H1 (cell line): Measurements from ENCODE around the gene RNU6-1. TPM values are rescaled to one million over a fixed set of nuclear protein-coding genes. Genes with fewer than 3 reads are reported as not detected.

Source experiments
- BRCA1 ChIP-seq: IDR thresholded peaks from 2 replicates; pipeline ENCODE4 v1.6.1; 2012; ENCODE audit warnings: low read depth, low read length, improper control_type of control experiment
- CHD7 ChIP-seq: fragments of 300-600 bp; sonication (generic); IDR thresholded peaks from 2 replicates; pipeline ENCODE4 v1.7.1; 2012; ENCODE audit warnings: low read length, moderate library complexity, mild to moderate bottlenecking, inconsistent platforms; ENCODE audit not compliant: insufficient replicate concordance
- EZH2 ChIP-seq: fragments of 200-600 bp; sonication (generic); IDR thresholded peaks from 2 replicates; pipeline ENCODE4 v1.7.1; 2012; ENCODE audit warnings: low read depth, mild to moderate bottlenecking, moderate library complexity, low read length, inconsistent platforms; ENCODE audit not compliant: severe bottlenecking
- HDAC2 ChIP-seq, 2 experiments: fragments of 300-600 bp in 1 of 2; sonication (generic) in 1 of 2; IDR thresholded peaks; 2 replicates each; pipeline ENCODE4 v1.6.1; 2011 to 2012; ENCODE audit warnings: low read depth in 2 of 2, low read length in 2 of 2, mild to moderate bottlenecking in 2 of 2, moderate library complexity in 2 of 2, borderline replicate concordance in 1 of 2, inconsistent platforms in 1 of 2
- HDAC6 ChIP-seq: IDR thresholded peaks from one replicate; pipeline ENCODE4 v1.7.1; 2012; ENCODE audit warnings: low read depth, mild to moderate bottlenecking, inconsistent platforms, low read length, moderate library complexity
- POLR2A ChIP-seq, 2 experiments: IDR thresholded peaks; 1 replicate in 1 of 2; 2 replicates in 1 of 2; pipeline ENCODE4 v1.6.1; 2011; ENCODE audit warnings: low read depth in 2 of 2, low read length in 2 of 2, mild to moderate bottlenecking in 2 of 2; ENCODE audit errors: control extremely low read depth in 1 of 2
- POLR2AphosphoS5 ChIP-seq: IDR thresholded peaks from 2 replicates; pipeline ENCODE4 v1.6.1; 2011; ENCODE audit warnings: low read depth, low read length
- SIX5 ChIP-seq: IDR thresholded peaks from 2 replicates; pipeline ENCODE4 v1.6.1; 2011; ENCODE audit warnings: mild to moderate bottlenecking, low read depth, low read length
- TAF1 ChIP-seq: IDR thresholded peaks from 2 replicates; pipeline ENCODE4 v1.6.1; 2011; ENCODE audit warnings: mild to moderate bottlenecking, low read depth, low read length
- TCF12 ChIP-seq: IDR thresholded peaks from 2 replicates; pipeline ENCODE4 v1.6.1; 2011; ENCODE audit warnings: low read depth, mild to moderate bottlenecking, low read length
- ZNF274 ChIP-seq: IDR thresholded peaks from 2 replicates; pipeline ENCODE4 v1.7.0; 2012; ENCODE audit warnings: low read length, borderline replicate concordance; ENCODE audit errors: extremely low read depth
- polyA plus RNA-seq, 7 experiments: library from polyadenylated mRNA; depleted of rRNA in 3 of 7; stranded (reverse) in 5 of 7; unstranded in 2 of 7; fragments of >200 nt in 5 of 7; fragments of 200-250 nt in 2 of 7; gene quantifications; 1 replicate in 5 of 7; 2 replicates in 1 of 7; 4 replicates in 1 of 7; pipeline versions ENCODE4 v1.2.1 to v1.2.3, GENCODE V29; 2011 to 2013; ENCODE audit warnings: missing spikeins in 2 of 7, mixed read lengths in 2 of 7
- total RNA-seq: library from RNA; stranded (reverse); fragmentation: NEBNext Ultra II Directional; extraction: Animal tissue kit (Norgen Biotek cat#: 25700); gene quantifications from 2 replicates; pipeline ENCODE4 v1.2.1, GENCODE V29; 2021

RNU6-1 gene
- total and polyA plus RNA-seq, 2 of the 8 experiments (the other 6 are each of a cell fraction or from before 2014, with no cell fraction given): not detected

- TF ChIP-seq CHD7 (no peak), POLR2AphosphoS5 (no peak), BRCA1 (no peak), HDAC6 (no peak), EZH2 (no peak), TAF1 (no peak), ZNF274 (no peak), HDAC2 (IDR thresholded peaks at IDR 0.05; ENCODE audit: borderline replicate concordance in 1 of 2, low read depth in 2 of 2, low read length in 2 of 2) (no peak), TCF12 (no peak), SIX5 (no peak), POLR2A (IDR thresholded peaks at IDR 0.05; ENCODE audit: control extremely low read depth in 1 of 2, low read depth in 2 of 2, low read length in 2 of 2) (no peak)
- TF ChIP-seq, all 59 proteins: peak for 0
These were observed 17.4 kb upstream of the RNU6-1 start (continued) for GRCh38 chr15:67857220-67857619.
